Endothelial cell (in vitro differentiated cells): ENCODE measurements around the gene TMEM229B. TPM values are rescaled to one million over a fixed set of nuclear protein-coding genes. Genes with fewer than 3 reads are reported as not detected.

ENCODE experiments used
- DNase-seq: peaks from one replicate; pipeline ENCODE4 v3.0.0; 2021; ENCODE audit warnings: low spot score
- H3K27ac Mint-ChIP-seq: one replicate; pipeline ENCODE4 v1.8.0; 2021; ENCODE audit warnings: mixed read lengths, inconsistent platforms; ENCODE audit not compliant: unreplicated experiment
- H3K27me3 Mint-ChIP-seq: one replicate; pipeline ENCODE4 v1.8.0; 2021; ENCODE audit warnings: mild to moderate bottlenecking, moderate library complexity, mixed read lengths, inconsistent platforms; ENCODE audit not compliant: unreplicated experiment
- H3K36me3 Mint-ChIP-seq: one replicate; pipeline ENCODE4 v1.8.0; 2021; ENCODE audit warnings: mild to moderate bottlenecking, low read depth, mixed read lengths, inconsistent platforms; ENCODE audit not compliant: unreplicated experiment
- H3K4me1 Mint-ChIP-seq: one replicate; pipeline ENCODE4 v1.8.0; 2021; ENCODE audit warnings: mild to moderate bottlenecking, mixed read lengths, inconsistent platforms; ENCODE audit not compliant: unreplicated experiment
- H3K4me3 Mint-ChIP-seq: one replicate; pipeline ENCODE4 v1.8.0; 2021; ENCODE audit warnings: mild to moderate bottlenecking, mixed read lengths, inconsistent platforms; ENCODE audit not compliant: unreplicated experiment
- H3K9me3 Mint-ChIP-seq: one replicate; pipeline ENCODE4 v1.8.0; 2021; ENCODE audit warnings: mixed read lengths, inconsistent platforms; ENCODE audit not compliant: unreplicated experiment
- CTCF ChIP-seq: fragments of 200-600 bp; sonication (generic); IDR thresholded peaks from one replicate; pipeline ENCODE4 v1.5.0; 2021; ENCODE audit warnings: antibody characterized with exemption; ENCODE audit not compliant: unreplicated experiment
- total RNA-seq: library from RNA; stranded (reverse); fragmentation: NEBNext Ultra II Directional; extraction: Animal tissue kit (Norgen Biotek cat#: 25700); gene quantifications from one replicate; pipeline ENCODE4 v1.2.1, GENCODE V29; 2021; ENCODE audit not compliant: unreplicated experiment

TMEM229B gene
- total RNA-seq, 1 donor from 2014 or later = 0.08 TPM

- Mint-ChIP-seq H3K27ac (peak overlapping the region; percentile 48), H3K9me3 (no peaks in the 10 kb centered on the region), H3K27me3 (peaks cover 11% of the 10 kb centered on the region), H3K4me1 (peaks cover 7% of the 10 kb centered on the region), H3K4me3 (peak overlapping the region; percentile 59), H3K36me3 (no peaks in the 10 kb centered on the region)
- TF ChIP-seq CTCF = no peak
- DNase-seq = no peak
Measured at GRCh38 chr14:67516676-67517075, 28.2 kb upstream of the TMEM229B start.

GRCh38 chr14:67515386-67516079 lies 27.0 kb upstream of the TMEM229B start:
- Mint-ChIP-seq H3K9me3 (no peaks in the 10 kb centered on the region), H3K27ac (no peak overlapping the region), H3K4me1 (peaks cover 7% of the 10 kb centered on the region), H3K4me3 (peak overlapping the region; percentile 37), H3K36me3 (no peaks in the 10 kb centered on the region), H3K27me3 (peaks cover 11% of the 10 kb centered on the region)
- no peak for TF ChIP-seq CTCF
- no peak for DNase-seq

- no peaks in the 10 kb centered on the region for H3K36me3 Mint-ChIP-seq
- H3K4me3 Mint-ChIP-seq = peak overlapping the region; percentile 62
- peaks cover 8% of the 10 kb centered on the region for H3K27me3 Mint-ChIP-seq
- H3K27ac Mint-ChIP-seq = no peak overlapping the region
- peaks cover 7% of the 10 kb centered on the region for H3K4me1 Mint-ChIP-seq
- no peak for TF ChIP-seq CTCF
- DNase-seq = peak; percentile 28
- no peaks in the 10 kb centered on the region for H3K9me3 Mint-ChIP-seq
Measured at GRCh38 chr14:67514650-67515385, 26.3 kb upstream of the TMEM229B start.

GRCh38 chr14:67514203-67514607 lies 25.7 kb upstream of the TMEM229B start:
- no peak for DNase-seq
- TF ChIP-seq CTCF = no peak
- peak overlapping the region; percentile 62 for H3K4me3 Mint-ChIP-seq
- no peak overlapping the region for H3K27ac Mint-ChIP-seq
- H3K9me3 Mint-ChIP-seq = no peaks in the 10 kb centered on the region
- H3K4me1 Mint-ChIP-seq = peaks cover 7% of the 10 kb centered on the region
- peaks cover 8% of the 10 kb centered on the region for H3K27me3 Mint-ChIP-seq
- no peaks in the 10 kb centered on the region for H3K36me3 Mint-ChIP-seq

- H3K9me3 Mint-ChIP-seq = no peaks in the 10 kb centered on the region
- peaks cover 7% of the 10 kb centered on the region for H3K4me1 Mint-ChIP-seq
- TF ChIP-seq CTCF = no peak
- H3K27ac Mint-ChIP-seq = no peak overlapping the region
- peaks cover 8% of the 10 kb centered on the region for H3K27me3 Mint-ChIP-seq
- no peak for DNase-seq
- no peak overlapping the region for H3K4me3 Mint-ChIP-seq
- no peaks in the 10 kb centered on the region for H3K36me3 Mint-ChIP-seq
Measured at GRCh38 chr14:67513631-67514108, 25.1 kb upstream of the TMEM229B start.
